CD4-positive, alpha-beta T cell treated with Interleukin-2 at 100 ng/mL for 4 hours (primary cell): ENCODE results near the gene SLC6A11.

Source experiments
- DNase-seq: peaks from one replicate; pipeline ENCODE4 v3.0.0-alpha.2; 2020; ENCODE audit warnings: low spot score

SLC6A11 gene

DNA sequence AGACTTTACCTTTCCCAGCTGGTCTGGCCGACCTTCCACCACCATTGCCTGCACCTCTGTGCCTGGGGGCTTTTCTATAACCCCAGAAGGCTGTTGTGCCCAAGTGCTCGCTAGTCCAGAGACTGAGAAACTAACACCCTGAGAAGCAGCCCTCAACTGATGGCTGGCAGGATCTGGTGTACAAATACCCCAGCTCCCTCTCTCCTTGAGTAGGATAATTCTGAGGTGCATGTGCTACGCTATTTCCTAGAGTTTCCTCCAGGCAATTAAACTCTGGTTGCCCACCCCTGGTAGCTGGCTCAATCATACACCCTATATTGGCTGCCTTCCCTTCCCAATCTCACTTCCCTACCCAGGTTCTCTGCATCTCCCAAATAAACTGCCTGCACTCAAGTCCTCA is 165.0 kb downstream of the SLC6A11 start:
- no peak for DNase-seq

GRCh38 chr3:10981961-10982360 is 165.9 kb downstream of the SLC6A11 start:
- DNase-seq: no peak

DNA sequence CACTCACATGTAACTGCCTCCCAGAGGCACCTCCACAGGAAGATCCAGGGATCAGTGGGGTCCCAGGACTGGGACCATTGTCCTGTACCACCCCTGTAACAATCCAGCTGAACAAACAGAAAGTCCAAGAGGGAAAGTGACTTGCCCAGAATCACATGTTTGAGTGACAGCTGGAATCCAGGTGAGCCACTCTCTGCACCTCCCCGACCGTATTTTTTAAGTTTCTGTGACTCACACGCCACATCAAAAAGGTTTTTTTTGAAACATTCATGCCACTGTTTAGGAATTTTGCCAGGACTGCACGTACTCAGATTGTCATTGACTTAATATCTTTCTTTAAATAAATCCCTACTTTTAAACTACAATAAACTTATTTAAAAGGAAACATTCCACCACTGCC is 166.8 kb downstream of the SLC6A11 start:
- no peak for DNase-seq

DNA sequence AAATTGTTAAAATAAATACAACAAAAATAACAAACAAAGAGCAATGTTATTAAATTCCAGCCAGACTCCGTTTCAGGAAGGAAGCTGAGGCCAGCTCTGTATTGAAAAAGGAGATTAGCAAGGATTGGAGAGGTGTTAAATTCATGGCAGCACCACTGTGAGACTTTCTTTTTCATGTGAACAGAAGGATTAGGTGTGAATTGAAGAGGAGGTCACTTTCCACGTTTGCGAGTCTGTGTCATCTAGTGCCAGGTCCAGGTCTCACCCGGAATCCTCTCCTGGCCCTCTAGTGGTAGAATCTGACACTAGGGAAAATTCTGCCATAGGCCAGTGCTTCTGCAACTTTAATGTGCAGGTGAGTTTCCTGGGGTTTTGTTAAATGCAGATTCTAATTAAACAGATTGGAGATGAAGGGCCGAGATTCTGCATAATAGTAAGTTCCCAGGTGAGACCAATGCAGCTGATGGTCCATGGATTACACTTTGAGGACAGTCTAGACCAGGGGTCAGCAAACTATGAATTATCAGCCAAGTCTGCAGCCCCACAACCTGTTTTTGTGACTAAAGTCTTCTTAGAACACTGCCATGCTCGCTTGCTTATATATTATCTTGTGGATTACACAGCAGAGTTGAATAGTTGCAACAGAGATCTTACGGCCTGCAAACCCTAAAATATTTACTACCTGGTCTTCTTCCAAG is 167.3 kb downstream of the SLC6A11 start:
- DNase-seq: peak; percentile 4

DNA sequence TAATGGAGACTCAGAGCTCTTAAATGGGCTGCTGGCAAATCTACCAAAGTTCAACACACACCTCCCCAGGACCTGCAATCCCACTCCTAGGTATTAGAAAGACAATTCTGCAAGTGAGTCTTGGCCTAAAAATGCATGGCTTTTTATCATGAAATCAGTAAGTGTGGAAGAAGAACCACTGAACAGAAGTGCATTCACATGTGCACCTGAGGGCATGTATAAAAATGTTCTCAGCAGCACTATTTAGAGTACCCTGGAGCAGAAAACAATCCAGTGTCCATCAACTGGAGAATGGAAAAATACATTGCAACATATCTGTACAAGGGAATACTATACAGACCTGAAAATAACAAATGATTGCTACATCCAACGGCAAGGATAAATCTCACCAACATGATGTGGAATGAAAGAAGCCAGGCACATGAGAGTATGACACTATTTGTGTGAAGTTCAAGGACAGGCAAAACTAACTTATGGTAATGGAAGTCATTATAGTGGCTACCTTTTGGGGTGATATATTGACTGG is 168.4 kb downstream of the SLC6A11 start:
- DNase-seq: no peak

GRCh38 chr3:10985181-10985580 is 169.2 kb downstream of the SLC6A11 start:
- DNase-seq: no peak

GRCh38 chr3:10986592-10986991 is 170.6 kb downstream of the SLC6A11 start:
- DNase-seq: no peak

- DNase-seq: no peak
Measured at GRCh38 chr3:10988001-10988665, 172.1 kb downstream of the SLC6A11 start.

DNA sequence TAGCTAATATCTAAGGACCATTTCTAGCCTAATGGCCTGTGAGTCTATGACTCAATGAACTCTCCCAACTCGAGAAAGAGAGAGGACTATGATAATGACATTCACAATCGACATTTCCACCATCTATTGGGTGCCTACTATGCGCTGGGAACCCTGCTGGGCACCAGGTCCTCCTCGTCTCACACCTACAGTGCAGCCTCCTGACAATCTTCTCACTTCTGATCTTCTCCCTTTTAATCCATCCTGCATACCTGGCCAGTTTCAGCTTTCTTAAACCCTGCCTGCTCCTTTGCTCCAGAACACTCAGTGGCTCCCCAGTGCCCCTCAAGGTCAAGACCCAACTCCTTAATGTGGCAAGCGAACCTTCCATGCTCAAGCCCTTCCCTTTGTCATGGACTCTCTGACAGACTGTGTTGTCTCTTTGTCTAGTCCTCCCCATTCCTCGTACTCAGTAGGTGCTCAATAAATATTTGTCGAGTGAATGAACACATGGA is 173.0 kb downstream of the SLC6A11 start:
- DNase-seq: no peak
